HG03354 (cell line): Measurements from ENCODE around the gene DYNAP.

Experiments used
- ATAC-seq: cut with Tn5 transposase; IDR thresholded peaks from one replicate; pipeline ENCODE4 v1.9.1; 2021; ENCODE audit warnings: mild to moderate bottlenecking; ENCODE audit not compliant: unreplicated experiment, poor library complexity, severe bottlenecking

The DYNAP gene

GRCh38 chr18:54626779-54627178 lies 35.7 kb downstream of the DYNAP start:
- ATAC-seq: no peak

GRCh38 chr18:54630963-54631362 lies 39.9 kb downstream of the DYNAP start:
- no peak for ATAC-seq

GRCh38 chr18:54636217-54636616 lies 45.2 kb downstream of the DYNAP start:
- ATAC-seq: no peak

GRCh38 chr18:54641734-54642133 lies 50.7 kb downstream of the DYNAP start:
- ATAC-seq: no peak

- ATAC-seq: no peak
Observed at GRCh38 chr18:54647176-54647575, 56.1 kb downstream of the DYNAP start.
